Measurements from ENCODE around the gene CBARP.
"Not testable (repeated sequence)": the region's sequence is repeated elsewhere in the genome, so short reads cannot be mapped to it uniquely, and the experiment has no call there.

CBARP gene

DNA sequence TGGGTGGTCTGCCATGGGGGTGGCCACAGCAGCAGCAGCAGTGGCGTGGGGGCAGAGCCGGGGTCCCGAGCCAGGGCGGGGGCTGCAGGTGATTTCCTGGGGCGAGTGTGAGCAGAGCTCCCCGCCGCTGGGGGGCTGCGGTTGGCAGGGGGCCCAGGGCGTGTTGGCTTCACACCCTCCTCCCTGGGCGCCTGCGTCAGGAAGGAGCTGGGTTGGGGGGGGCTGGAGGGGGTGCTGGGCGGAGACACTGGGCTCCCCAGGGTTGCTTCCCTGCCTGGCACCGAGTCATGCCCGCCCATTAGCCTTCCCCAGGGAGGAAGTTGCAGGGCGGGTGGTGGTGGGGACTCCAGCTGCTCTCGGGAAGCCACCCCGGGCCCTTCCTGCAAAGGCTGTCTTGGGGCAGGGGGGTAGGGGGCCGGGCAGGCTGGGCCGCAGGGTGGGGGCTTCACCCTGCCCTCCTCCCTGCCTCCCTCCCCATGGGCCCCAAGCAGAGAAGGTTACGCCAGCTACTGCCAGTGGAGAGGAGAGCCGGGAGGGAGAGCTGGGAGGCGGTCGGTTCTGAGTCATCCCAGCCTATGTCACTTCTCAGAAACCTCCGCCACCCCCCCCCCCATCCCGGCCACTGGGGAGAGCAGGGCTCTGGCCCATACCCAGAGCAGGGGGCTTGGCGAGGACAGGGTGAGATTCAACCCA lies 15.2 kb upstream of the CBARP start:
- peak; percentile 99 for DNase-seq (ENCODE audit: low read depth)

DNA sequence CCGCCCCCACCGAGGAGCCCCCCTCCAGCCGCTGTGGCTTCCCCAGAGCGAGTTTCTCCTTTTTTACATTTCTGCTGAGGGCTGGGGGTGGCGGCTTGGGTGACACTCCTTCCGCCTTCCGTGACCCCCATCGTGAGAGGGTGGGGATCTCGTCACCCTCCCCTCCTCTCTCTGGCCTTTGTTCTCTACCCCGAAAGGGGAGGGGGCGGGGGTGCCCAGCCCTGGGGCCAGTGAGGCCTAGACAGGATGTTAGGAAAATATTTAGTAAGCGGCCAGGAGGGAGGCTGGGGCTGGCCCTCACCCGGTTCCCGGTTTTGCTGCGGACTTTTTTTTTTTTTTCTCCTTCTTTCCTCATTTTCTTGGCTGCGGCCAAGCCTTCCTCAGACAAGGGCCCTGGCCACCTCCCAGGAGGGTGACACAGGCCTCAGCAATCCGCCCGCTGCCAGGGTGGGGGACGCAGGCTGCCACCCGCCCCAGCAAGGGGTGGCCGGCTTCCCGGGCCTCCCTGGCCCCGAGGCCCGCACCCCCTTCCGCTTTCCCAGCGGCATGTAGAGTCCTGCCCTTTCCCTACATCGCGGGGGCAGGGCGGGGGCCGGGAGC lies 14.5 kb upstream of the CBARP start:
- DNase-seq (ENCODE audit: low read depth), result peak; percentile 98

DNA sequence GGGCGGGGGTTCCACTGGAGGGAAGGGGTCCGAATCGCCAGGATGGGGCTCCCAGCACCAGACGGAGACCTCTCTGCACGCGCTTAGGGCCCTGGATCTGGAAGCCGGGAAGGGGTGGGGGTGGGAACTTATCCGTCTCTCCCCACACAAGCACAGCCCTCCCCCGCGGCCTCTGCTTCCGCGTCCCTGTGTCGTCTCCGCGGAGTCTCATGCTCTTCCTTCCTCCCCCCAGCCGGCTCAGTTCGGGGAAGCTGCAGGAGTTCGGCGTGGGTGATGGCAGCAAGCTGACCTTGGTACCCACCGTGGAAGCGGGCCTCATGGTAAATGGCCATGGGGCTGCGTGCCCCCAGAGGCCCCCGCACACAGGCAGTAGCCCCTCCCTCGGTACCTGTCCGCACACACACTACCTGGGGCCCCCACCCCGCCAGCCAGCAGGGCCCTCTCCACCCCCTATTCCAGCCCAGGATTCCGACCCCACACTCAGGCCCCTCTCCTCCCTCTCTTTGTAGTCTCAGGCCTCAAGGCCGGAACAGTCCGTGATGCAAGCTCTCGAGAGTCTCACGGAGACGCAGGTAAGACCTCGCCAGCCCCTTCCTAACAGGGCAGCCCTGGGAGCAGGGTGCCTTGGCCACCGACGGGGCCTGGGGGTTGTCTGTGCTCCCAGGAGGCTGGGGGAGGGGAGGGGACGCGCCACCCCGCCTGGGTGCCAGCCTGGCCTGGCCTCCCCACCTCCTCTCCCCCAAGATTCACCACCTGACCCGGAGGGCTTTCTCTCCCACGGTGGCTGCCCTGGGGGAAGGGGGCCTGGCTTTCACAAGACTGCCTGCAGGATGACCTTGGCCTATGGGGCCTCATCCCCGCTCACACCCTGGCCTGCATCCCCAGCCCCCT lies 13.8 kb upstream of the CBARP start:
- peak; percentile 78 for DNase-seq (ENCODE audit: low read depth)

DNA sequence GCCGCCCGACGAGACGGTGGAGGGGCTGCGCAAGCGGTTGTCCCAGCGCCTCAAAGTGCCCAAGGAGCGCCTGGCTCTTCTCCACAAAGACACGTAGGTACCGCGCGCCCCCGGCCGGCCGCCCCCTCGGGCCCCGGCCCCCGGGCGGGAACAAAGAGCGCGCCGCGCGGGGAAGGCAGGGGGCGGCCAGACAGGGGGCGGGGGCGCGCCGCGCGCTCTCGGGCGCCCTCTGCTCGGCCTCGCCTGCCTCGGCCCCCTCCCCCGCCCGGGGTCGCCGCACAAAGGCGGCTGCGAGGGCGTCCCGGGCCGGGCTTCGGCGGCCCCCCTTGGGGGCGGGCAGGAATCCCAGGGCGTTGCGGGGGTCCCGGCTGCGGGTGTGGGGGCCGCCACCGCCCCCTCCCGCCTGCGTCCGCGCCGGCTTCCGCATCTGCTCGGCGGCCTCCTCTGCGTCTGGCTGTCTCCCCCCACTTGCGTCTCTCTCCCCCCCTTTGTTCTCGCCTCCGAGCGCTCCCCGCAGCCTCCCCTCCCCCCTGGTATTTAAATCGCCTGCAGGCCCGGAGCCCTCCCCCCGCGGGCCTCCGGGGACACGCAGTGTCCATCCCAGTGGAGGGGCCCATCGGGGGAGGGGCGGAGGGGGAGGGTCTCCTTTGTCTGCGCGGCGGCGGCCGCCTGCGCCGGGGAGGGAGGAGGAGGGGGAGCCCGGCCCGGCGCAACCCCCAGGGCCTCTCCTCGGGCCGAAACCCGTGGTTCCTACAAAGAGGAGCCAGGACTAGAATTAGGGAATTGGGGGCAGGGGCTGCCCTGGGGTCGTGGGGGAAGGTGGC lies 12.8 kb upstream of the CBARP start:
- peak; percentile 76 for DNase-seq (ENCODE audit: low read depth)

DNA sequence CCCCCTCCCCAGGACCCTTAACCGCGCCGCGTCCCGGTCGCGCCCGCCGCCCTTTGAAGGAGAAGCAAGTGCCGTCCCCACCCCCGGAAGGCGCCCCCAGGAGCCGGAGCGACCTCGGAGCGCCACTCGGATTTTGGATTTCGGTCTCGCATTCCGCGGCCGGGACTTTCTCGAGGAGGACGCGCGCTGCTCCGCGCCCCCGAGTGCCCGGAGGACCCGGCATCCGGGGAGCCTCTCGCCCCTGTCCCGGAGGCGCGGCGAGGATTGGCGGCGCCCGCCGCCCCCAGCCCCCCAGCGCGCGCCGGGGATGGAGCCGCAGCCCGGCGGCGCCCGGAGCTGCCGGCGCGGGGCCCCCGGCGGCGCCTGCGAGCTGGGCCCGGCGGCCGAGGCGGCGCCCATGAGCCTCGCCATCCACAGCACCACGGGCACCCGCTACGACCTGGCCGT lies 12.2 kb upstream of the CBARP start:
- DNase-seq (ENCODE audit: low read depth), result no peak

DNA sequence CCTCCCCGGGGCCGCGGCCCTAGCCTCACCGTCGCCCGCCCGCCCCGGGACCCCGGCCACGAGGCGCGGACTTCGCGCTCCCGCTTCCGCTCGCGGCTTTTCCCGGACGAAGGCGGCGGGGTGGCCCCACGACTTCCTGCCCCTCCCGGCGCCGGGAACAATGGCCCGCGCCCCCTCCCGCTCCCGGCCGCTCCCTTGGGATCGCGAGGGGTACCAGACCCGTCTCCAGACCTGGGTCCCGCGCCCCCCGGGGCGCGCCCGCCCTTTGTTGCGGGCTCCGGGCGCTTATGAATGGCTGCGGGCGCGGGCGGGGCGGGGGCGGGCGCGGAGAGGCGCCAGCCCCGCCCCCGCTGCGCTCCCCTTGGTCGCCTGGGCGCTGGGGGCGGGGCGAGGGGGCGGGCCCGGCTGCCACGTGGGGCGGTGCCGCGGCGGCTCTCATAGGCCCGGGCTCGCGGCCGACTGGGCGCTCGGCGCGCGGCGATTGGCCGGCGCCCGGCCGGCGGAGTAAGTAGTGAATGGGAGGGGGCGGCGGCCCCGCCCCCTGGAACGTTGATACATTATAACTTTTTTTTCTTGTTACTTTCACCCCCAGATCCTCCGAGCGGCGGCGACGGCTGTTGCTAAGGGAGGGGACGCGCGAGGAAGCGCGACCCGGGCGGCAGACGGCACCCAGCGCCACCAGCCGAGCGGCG lies 11.6 kb upstream of the CBARP start:
- peak; percentile 97 for DNase-seq (ENCODE audit: low read depth)

DNA sequence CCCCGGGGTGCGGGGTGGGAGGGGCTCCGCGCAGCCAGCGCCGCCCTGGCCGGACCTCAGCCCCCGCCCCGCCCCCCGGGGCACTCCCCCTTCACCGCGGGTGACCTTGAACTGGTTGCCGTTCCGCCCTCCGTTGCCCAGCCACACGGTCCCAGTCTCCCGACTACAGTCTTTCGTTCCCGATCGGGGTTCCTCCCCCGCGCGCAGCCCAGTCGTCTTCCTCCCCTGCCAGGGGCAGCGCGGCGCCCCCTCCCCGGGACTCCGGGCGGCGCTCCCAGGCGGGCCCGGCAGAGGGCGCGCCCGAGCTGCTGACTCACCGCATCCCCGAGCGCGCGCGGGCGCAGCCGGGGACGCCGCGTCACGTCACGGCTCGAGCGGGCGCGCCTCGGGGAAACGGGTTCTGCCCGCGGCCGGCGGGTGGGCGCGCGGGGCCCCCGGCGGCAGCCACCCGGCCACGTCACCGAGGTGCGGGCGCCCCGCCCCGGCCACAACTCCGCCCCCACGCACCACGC lies 11.0 kb upstream of the CBARP start:
- peak; percentile 85 for DNase-seq (ENCODE audit: low read depth)

DNA sequence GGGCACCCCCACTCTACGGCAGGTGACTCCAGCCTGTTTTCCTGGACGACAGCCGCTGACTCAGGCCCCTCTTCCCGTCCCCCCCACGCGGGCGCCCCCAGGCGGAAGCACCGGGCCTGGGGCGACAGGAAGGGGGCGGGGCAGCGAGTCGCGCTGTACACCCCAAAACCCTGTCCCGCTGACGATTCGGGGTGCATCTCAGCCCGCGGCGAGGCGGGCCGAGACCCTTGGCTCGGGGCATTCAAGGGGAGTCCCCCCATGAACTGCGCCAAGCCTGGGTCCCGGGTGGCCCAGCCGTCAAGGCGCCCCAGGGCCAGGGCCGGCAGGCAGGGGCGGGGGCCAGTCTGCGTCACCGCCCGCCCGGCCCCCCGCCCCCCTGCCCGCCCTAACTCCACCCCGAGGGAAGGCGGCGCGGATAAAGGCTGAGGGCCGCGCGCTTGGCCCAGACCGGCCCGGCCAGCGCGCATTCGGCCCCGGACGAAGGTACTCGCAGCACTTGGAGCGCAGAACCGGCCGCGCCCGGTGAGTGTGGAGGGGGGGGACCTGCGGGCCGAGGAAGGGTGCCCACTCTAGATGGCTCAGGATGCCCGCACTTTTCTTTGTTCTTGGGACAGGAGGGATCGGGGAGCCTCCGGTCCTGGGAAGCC lies 10.5 kb upstream of the CBARP start, which contains the start of gene MIDN:
Gene MIDN, plus strand, starts transcription at position 445 of the 647 bp plus-strand sequence. CDS start 1,714 bp downstream, outside the sequence.
- peak; percentile 89 for DNase-seq (ENCODE audit: low read depth)

DNA sequence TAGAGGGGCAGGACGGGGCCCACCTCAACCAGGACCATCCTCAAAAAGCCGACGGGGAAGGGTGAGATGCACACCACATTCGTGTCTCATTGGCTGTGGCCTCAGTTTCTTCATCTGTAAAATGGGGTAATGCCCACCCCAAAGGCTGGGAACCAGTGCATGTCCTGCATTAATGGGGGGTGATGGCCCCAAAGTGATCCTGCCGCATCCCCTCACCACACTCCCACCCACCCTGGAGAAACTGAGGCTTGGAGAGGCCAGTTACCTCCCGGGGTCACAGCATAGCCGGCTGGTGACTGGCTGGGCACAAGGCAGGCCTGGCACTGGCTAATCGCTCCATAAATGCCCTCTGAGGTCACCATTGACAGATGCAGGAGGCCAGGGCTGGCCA lies 9.9 kb upstream of the CBARP start:
- DNase-seq (ENCODE audit: low read depth), result no peak

DNA sequence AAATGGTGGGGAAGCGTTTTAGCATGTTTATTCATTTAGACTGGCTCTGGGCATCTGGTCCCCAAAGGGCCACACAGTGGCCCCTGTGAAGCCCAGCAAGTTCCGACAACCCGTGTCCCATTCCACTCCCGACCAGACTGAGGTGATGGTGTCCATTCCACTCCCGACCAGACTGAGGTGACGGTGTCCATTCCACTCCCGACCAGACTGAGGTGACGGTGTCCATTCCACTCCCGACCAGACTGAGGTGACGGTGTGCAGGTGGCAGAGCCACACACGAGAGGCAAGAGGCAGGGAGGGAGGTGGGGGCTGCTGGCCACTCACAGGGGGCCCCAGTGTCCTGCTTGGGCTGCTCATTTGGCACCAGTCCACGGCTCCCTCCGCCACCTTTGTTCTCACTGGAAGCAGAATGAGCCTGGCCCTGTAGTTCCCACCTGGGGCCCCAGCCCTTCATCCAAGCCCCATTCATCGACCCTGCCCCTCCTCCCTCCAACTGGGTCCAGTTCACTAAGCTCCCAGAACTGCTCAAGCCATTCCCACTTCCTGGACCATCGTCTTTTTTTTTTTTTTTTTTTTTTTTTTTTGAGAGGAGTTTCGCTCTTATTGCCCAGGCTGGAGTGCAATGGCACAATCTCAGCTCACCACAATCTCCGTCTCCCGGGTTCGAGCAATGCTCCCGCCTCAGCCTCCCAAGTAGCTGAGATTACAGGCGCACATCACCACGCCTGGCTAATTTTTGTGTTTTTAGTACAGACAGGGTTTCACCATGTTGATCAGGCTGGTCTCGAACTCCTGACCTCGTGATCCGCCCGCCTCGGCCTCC lies 8.7 kb upstream of the CBARP start:
- not testable (repeated sequence) for DNase-seq (ENCODE audit: low read depth)

DNA sequence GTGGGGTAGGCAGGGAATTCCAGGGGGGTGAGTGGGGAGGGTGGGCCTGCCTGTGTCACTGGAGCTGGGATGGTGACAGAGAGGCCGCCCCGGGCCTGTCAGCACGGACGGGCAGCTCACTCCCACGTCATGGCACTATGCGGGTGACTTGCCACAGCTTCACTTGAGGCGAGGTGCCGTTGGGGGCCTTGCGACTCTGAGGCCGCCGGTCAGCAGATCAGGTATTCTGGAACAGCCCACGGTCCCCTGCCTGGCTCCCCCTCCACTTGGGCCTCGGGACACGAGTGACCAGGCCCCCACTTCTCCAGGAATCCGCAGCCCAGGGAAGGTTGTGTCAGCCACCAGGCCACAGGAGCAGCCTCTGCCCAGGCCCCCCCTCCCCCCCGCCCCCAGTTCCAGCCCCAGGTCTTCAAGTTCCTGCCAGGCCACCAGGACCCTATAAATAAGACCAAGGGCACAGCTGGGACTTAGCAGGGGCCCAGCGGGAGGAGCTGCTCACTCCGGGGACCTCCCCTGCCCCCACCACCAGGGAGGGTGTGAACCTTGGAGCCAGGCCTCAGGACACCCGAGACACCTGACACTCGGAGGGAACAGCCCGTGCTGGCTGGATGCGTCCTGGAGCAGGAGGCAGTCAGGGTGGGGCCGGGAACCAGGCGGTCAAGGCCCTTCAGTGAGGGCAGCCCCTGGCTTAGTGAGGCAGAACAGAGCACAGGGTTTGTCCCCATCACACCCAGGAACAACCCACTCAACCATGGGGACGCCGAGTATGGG lies 7.9 kb upstream of the CBARP start:
- no peak for DNase-seq (ENCODE audit: low read depth)

DNA sequence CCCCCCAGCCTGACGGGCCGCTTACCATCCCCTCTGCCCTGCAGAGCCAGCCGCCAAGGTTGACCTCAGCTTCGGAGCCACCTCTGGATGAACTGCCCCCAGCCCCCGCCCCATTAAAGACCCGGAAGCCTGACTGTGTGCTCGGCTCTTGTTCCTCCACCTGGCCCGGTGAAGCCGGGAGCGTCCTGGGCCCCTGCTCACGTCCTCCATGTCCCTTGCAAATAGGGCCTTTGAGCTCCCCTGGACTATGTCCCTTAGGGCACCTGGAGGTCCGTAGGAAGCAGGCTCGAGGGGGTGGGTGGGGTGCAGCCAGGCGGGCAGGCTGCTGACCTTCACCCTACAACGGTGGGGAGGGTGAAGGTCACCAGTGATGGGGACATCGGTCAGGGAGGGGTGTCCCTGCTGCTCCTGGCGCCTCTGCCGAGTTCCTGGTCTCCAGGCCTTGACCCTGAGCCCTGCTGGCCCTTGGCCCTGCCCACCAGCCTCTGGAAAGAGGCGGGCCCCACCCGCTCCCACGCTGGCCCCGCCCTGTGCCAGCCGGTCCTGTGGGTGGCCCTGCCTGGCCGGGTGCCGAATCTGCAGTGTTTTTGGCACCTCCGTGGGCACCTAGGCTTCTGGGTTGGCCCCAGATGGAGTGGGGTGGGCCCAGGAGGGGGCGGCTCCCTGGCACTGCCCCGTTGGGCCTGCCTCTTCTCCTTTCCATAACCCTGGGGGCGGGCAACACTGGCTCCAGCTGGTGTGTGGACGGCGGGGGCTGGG lies 7.1 kb upstream of the CBARP start:
- DNase-seq (ENCODE audit: low read depth), result no peak

DNA sequence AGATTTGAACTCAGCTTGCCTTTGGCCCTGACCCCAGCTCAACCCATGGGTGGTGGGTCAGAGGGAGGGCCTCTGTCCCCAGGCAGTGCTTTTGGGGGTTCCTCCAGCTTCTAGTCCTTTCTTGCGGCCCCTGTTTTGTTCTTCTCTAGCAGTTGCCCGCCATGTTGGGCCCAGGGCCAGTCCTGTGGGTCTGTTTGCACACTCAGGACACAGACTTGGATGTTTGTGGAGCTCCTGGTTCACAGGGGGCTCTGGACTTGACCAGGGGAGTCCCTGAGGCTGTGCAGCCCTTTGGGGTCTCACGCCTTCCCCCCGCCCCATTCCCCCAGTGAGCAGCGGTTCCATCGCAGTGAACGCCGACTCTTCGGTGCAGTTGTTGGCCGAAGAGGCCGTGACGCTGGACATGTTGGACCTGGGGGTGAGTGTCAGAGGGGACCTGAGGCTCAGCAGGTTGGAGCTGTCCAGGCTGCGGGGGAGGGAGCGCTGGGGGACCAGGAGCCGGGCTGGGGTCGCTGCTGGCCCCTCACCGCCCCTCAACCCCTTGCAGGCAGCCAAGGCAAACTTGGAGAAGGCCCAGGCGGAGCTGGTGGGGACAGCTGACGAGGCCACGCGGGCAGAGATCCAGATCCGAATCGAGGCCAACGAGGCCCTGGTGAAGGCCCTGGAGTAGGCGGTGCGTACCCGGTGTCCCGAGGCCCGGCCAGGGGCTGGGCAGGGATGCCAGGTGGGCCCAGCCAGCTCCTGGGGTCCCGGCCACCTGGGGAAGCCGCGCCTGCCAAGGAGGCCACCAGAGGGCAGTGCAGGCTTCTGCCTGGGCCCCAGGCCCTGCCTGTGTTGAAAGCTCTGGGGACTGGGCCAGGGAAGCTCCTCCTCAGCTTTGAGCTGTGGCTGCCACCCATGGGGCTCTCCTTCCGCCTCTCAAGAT lies 6.2 kb upstream of the CBARP start:
- peak; percentile 85 for DNase-seq (ENCODE audit: low read depth)

DNA sequence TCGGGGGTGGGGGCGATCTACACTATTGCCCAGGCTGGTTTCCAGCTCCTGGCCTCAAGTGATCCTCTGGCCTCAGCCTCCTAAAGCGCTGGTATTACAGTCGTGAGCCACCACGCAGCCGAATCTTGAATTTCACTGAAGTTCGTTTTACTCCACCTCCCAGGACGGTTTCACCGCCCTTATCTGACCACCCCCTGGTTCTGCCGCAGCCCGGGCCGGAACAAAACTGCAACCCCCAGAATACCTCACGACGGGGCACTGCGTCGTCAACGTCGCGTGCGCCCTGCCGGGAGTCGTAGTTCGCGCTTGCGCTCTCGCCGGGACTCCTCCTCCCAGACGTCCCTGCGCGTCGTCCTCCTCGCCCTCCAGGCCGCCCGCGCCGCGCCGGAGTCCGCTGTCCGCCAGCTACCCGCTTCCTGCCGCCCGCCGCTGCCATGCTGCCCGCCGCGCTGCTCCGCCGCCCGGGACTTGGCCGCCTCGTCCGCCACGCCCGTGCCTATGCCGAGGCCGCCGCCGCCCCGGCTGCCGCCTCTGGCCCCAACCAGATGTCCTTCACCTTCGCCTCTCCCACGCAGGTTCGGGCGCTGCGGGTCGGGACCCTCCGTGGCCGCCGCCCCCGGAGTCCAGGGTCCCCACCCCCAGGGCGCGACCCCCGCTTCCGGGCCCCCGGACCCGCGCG lies 3.8 kb upstream of the CBARP start, which contains the start of gene ATP5F1D:
Gene ATP5F1D, plus strand, starts transcription at position 335 of the 679 bp plus-strand sequence. Its CDS starts 100 bp downstream, at position 435.
- DNase-seq (ENCODE audit: low read depth), result peak; percentile 95

DNA sequence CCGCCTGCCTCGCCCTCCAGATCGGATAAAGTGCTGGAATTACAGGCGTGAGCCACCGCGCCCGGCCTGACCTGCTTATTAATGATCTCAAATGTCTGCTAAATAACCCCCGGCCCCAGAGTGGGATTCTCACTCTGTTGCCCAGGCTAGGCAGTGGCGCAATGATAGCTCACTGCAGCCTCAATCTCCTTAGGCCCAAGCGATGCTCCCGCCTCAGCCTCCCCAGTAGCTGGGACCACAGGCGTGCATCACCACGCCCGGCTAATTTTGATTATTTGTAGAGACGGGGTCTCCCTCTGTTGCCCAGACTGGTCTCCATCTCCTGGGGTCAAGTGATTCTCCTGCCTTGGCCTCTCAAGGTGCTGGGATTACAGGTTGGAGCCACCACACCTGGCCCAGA lies 3.1 kb upstream of the CBARP start:
- DNase-seq (ENCODE audit: low read depth), result no peak

Data from EH (cell line).